AG04449 (cell line): Measurements from ENCODE around the gene FBXO8.

Source experiments
- CTCF ChIA-PET: fragments of 350-600 bp; formaldehyde crosslinking; extraction: SDS; loops from one replicate; lab custom pipeline; 2021; ENCODE audit warnings: antibody characterized with exemption; lab: Yijun Ruan, JAX
- POLR2A ChIA-PET: fragments of 400-600, 350-600 bp; formaldehyde crosslinking; extraction: SDS; loops from one replicate; lab custom pipeline; 2020; ENCODE audit warnings: antibody characterized with exemption, inconsistent platforms; lab: Yijun Ruan, JAX
- DNase-seq: peaks from one replicate; pipeline ENCODE4 v3.0.0-alpha.2; 2010; ENCODE audit warnings: low read depth, low spot score
- H3K4me3 ChIP-seq: 2 replicates; pipeline ENCODE4 v1.5.1; 2011; ENCODE audit warnings: low read depth, mild to moderate bottlenecking, control low read depth, low read length
- TF ChIP-seq, protein P1 (sequence below): IDR thresholded peaks from one replicate; pipeline ENCODE4 v1.5.1; 2011; ENCODE audit warnings: mild to moderate bottlenecking, moderate library complexity, low read length, control low read depth, inconsistent platforms; ENCODE audit not compliant: insufficient read depth; ENCODE audit errors: missing control alignments

The FBXO8 gene

DNA sequence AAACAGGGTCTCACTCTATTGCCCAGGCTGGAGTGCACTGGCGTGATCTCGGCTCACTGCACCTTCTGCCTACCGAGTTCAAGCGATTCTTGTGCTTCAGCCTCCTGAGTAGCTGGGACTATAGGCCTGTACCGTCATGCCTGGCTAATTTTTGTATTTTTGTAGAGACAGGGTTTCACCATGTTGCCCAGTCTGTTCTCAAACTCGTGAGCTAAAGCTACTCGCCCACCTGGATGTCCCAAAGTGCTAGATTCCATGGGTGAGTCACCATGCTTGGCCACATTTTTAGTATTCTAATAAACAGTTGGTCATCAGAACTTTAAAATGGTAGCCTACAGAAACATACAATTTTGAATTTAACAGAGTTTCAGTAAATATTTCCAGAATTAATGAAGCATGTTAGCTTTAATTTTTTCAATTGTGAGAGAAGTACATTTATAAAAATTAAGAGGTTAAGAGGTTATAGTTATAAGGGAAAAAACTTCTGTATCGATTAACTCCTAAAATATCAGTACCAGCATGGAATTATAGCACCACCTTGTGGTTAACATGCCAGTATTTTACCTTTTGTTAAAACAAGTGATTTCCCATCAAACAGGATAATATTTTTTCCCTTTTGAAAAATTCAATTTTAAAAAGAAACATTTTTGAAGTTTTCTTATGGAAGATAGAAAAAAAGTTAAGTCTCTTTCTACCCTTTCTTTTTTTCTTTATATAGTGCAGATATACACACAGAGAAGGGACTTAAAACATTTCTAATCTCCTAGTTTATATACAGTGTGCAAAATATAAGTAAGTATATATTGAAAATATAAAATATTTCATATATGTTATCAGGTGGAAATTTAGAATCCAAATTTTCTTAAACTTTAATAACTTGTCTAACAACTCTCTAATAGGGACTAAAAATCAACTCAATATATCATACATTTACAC is 35.6 kb upstream of the FBXO8 start:
- no peak for DNase-seq
- ChIA-PET POLR2A (no interaction called here), CTCF (interaction anchor here (0.7 to 5.2 kb wide), 18 partner anchors 8 to 898 kb away, joined by 3 to 61 read pairs (median 4); no protein-coding TSS in a partner anchor)
- TF ChIP-seq, protein P1, sequence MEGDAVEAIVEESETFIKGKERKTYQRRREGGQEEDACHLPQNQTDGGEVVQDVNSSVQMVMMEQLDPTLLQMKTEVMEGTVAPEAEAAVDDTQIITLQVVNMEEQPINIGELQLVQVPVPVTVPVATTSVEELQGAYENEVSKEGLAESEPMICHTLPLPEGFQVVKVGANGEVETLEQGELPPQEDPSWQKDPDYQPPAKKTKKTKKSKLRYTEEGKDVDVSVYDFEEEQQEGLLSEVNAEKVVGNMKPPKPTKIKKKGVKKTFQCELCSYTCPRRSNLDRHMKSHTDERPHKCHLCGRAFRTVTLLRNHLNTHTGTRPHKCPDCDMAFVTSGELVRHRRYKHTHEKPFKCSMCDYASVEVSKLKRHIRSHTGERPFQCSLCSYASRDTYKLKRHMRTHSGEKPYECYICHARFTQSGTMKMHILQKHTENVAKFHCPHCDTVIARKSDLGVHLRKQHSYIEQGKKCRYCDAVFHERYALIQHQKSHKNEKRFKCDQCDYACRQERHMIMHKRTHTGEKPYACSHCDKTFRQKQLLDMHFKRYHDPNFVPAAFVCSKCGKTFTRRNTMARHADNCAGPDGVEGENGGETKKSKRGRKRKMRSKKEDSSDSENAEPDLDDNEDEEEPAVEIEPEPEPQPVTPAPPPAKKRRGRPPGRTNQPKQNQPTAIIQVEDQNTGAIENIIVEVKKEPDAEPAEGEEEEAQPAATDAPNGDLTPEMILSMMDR: peak; percentile 45
- no peak overlapping the region for H3K4me3 ChIP-seq

DNA sequence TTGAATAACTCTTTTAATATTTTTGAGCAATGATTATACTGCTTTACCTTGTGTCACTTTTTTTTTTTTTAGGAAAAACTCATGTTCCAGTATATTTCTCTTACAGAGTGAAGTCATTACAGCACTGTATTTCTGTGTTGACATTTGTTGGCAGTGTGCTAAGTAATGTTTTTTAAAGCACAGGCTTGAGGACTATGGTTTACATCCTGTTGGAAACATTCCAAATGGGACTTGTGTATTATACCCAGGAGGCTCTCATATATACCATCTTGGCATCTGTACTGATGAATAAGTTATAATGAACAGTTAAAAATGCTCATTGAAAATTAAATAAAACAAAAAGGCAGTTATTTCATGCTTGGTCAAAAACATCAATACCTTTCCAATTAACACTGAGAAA is 34.1 kb upstream of the FBXO8 start:
- TF ChIP-seq, protein P1: no peak
- DNase-seq: no peak
- CTCF ChIA-PET: no interaction called here

DNA sequence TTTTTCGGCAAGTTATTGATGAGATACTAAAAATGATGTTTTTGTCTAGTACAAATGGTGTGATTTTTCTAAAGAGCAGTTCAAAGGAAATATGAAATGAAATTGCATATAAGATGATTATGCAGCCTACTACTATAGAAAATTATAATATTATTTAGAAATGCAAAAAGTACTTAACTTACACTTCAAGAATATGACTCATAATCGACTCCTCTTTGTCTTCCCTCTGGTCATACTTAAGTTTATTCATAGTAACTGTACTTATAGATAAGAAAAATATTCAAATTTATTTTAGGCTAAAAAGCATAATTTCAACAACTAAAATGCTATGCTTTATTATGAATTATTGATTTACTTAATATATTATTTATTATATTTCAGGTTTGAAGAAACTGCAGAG is 33.5 kb upstream of the FBXO8 start:
- ChIA-PET CTCF (no interaction called here), POLR2A (no interaction called here)
- TF ChIP-seq, protein P1: no peak
- no peak overlapping the region for H3K4me3 ChIP-seq
- DNase-seq: no peak

More for the DNA sequence above, 34.1 kb upstream of the FBXO8 start:
- POLR2A ChIA-PET: no interaction called here
- no peak overlapping the region for H3K4me3 ChIP-seq

DNA sequence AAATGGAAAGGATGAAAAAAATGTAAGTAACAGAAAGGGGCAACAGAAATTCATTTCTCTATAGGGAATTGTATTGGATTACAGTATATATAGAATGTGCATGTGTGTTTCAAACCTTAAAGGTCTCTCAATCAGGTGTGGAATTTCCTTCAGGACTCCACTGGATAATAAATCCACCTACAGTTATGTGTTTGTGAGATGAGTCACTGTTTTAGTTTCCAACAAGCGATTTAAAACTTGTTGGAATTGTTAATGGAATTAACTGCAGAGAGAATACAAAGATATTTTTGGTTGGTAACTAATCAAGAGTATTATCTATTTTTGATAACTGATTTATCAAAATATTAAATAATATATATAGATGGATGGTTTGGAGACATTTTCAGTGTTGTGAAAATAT is 33.1 kb upstream of the FBXO8 start:
- ChIA-PET CTCF (interaction anchor here (1.0 kb wide), 1 partner anchor 94 kb away, joined by 3 read pairs; no protein-coding TSS in a partner anchor), POLR2A (no interaction called here)
- H3K4me3 ChIP-seq: no peak overlapping the region
- TF ChIP-seq, protein P1: no peak
- DNase-seq: no peak

DNA sequence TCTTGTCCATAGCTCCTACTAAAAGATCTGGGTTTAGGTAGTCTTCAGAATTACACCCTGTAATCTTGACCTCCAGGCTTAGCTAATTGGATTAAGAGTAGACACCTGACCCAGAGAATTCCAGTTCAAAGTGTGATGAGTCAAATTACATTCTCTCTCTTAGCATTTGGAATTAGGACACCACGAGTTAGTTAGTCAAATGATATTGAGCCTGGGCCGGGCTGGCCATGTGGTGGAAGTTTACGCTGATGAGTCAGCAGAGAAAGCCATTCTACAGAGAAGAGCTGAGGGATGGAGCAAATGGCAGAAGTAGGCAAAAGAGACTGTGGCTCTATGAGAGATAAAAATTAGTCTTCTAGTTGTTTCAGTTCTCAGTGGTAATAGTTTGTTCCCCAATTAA is 31.3 kb upstream of the FBXO8 start:
- DNase-seq: no peak
- POLR2A ChIA-PET: interaction anchor here (0.6 kb wide), 1 partner anchor 101 kb away, joined by 3 read pairs; no protein-coding TSS in a partner anchor
- TF ChIP-seq, protein P1: no peak
- no peak overlapping the region for H3K4me3 ChIP-seq
- CTCF ChIA-PET: interaction anchor here (0.6 to 1.1 kb wide), 2 partner anchors 11 to 93 kb away, joined by 3 to 7 read pairs; no protein-coding TSS in a partner anchor

DNA sequence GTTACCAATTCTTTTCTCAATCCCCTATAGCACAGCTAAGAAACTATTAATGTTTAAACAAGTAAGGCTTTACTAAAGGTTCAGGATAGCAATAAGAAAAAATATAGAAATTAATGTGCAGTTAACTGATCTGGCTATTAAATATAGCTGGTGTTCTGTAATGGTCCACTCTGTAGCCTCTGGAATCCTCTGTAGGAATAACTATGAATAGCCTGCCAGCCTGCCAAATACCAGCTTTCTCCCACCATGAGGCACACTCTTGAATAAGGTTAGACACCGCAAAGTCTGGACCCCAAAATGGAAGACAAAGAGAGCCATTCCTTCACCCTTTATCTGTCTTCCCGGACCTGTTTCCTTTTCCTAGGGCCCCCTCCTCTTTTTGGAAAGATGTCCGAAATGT is 30.8 kb upstream of the FBXO8 start:
- TF ChIP-seq, protein P1: no peak

More for the DNA sequence above, 30.8 kb upstream of the FBXO8 start:
- POLR2A ChIA-PET: no interaction called here
- H3K4me3 ChIP-seq: no peak overlapping the region
- CTCF ChIA-PET: interaction anchor here (1.1 kb wide), 1 partner anchor 11 kb away, joined by 7 read pairs; no protein-coding TSS in a partner anchor
- DNase-seq: no peak
